ENCODE measurements around the gene HDAC4. TPM values are rescaled to one million over a fixed set of nuclear protein-coding genes. Genes with fewer than 3 reads are reported as not detected.

HDAC4 gene
- total and polyA plus RNA-seq, 10 of the 15 experiments (the other 5 are each of a cell fraction or from before 2014, with no cell fraction given), result 0.22 to 15.7 (median 4.8) TPM

DNA sequence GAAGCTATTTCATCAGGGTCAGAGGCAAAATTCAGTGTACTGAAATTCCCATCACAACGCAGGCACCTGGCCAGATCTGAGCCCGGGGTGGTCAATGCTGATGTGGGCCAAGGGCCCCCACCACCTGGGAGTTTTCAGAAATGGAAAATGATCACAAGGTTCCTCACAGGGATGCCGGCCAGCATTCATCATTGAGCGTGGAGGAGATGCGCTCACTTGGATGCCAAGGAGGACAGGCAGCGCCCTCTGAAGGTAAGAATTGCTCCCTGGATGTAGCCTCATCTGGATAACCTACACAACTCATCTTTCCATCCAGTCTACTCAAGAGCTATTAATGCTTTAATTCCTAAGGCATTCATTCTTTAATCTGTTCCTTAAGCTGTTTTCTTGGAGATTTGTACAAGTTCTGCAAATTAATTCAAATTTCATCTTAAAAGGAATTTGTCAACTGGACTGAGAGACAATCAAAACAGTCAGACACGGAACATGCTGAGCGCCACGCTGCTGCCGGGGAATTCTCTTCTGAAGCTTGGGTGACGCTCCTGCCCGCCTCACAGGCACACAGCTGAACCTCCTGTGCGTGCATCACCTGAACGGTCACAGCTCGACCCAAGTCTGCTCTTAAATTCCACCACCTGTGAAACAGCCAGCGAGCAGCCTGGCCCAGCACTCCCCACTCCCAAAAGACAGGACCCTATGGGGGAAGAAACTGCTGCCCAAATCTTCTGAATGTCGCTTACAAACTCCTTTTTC lies 206.7 kb downstream of the HDAC4 start:
- Histone ChIP-seq H3K27me3 (replicated peaks in 1 of 2; ENCODE audit: control insufficient read depth in 2 of 2, insufficient read depth in 2 of 2, low read length in 1 of 2) (no peaks in the 10 kb centered on the region), H3K4me1 (ENCODE audit: control insufficient read depth, insufficient read depth, low read length) (no peaks in the 10 kb centered on the region), H3K4me3 (no peak overlapping the region), H3K4me2 (ENCODE audit: control insufficient read depth, insufficient read depth) (no peak overlapping the region), H4K20me1 (ENCODE audit: control insufficient read depth, insufficient read depth) (no peaks in the 10 kb centered on the region; the same call in 1 of the 2 replicates), H3K9me3 (replicated peaks; ENCODE audit: control insufficient read depth, insufficient read depth, low read length) (no peaks in the 10 kb centered on the region; the same call in 2 of the 3 replicates), H3K36me3 (ENCODE audit: control insufficient read depth in 2 of 2, insufficient read depth in 2 of 2, low read length in 1 of 2) (peaks cover 0 to 2% of the 10 kb centered on the region in 2 experiments; a peak in 2 of 4 replicates), H3K9ac (ENCODE audit: control insufficient read depth, insufficient read depth, low read length) (no peak overlapping the region), H3K27ac (ENCODE audit: control insufficient read depth, insufficient read depth) (no peak overlapping the region), H3K79me2 (ENCODE audit: control insufficient read depth, insufficient read depth, low read length) (no peaks in the 10 kb centered on the region), H2AFZ (ENCODE audit: control insufficient read depth, low read depth, low read length) (no peak overlapping the region)
- ChIA-PET RAD21 (ENCODE audit: unreplicated experiment) (no interaction called here), CTCF (interaction anchor here (0.6 to 1.6 kb wide), 3 partner anchors 26 to 244 kb away, joined by 3 read pairs; no protein-coding TSS in a partner anchor), SMC1A (ENCODE audit: uncharacterized antibody, unreplicated experiment) (no interaction called here), POLR2A (no interaction called here)
- DNase-seq (ENCODE audit: low read depth, low spot score) (no peak), FAIRE-seq (no peak), ATAC-seq (no peak)
- intact Hi-C loops (cut with micrococcal nuclease; ENCODE audit: unreplicated experiment) (no loop called here), in situ Hi-C loops (cut with MboI) (no loop called here)
- no TSS peak for BruUV-seq (replicated peaks)
- no peak for TF ChIP-seq CHD2 (IDR thresholded peaks at IDR 0.05; ENCODE audit: borderline replicate concordance, low read depth, low read length)
- TF ChIP-seq, protein P1, sequence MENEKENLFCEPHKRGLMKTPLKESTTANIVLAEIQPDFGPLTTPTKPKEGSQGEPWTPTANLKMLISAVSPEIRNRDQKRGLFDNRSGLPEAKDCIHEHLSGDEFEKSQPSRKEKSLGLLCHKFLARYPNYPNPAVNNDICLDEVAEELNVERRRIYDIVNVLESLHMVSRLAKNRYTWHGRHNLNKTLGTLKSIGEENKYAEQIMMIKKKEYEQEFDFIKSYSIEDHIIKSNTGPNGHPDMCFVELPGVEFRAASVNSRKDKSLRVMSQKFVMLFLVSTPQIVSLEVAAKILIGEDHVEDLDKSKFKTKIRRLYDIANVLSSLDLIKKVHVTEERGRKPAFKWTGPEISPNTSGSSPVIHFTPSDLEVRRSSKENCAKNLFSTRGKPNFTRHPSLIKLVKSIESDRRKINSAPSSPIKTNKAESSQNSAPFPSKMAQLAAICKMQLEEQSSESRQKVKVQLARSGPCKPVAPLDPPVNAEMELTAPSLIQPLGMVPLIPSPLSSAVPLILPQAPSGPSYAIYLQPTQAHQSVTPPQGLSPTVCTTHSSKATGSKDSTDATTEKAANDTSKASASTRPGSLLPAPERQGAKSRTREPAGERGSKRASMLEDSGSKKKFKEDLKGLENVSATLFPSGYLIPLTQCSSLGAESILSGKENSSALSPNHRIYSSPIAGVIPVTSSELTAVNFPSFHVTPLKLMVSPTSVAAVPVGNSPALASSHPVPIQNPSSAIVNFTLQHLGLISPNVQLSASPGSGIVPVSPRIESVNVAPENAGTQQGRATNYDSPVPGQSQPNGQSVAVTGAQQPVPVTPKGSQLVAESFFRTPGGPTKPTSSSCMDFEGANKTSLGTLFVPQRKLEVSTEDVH (IDR thresholded peaks at IDR 0.05; ENCODE audit: low read depth, partially characterized antibody), result no peak
- TF ChIP-seq CBX3 (IDR thresholded peaks at IDR 0.05; ENCODE audit: borderline replicate concordance, low read depth), result no peak
- no peak for TF ChIP-seq NFYB (IDR thresholded peaks at IDR 0.05; ENCODE audit: insufficient read depth, low read depth, low read length)
- no peak for TF ChIP-seq STAT1 (conservative IDR thresholded peaks at IDR 0.05)
- TF ChIP-seq, protein P2, sequence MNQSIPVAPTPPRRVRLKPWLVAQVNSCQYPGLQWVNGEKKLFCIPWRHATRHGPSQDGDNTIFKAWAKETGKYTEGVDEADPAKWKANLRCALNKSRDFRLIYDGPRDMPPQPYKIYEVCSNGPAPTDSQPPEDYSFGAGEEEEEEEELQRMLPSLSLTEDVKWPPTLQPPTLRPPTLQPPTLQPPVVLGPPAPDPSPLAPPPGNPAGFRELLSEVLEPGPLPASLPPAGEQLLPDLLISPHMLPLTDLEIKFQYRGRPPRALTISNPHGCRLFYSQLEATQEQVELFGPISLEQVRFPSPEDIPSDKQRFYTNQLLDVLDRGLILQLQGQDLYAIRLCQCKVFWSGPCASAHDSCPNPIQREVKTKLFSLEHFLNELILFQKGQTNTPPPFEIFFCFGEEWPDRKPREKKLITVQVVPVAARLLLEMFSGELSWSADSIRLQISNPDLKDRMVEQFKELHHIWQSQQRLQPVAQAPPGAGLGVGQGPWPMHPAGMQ (IDR thresholded peaks at IDR 0.05; ENCODE audit: borderline replicate concordance), result no peak
- no peak for TF ChIP-seq FOXM1 (IDR thresholded peaks at IDR 0.05; ENCODE audit: low read depth, low read length)
- TF ChIP-seq ZSCAN29 (IDR thresholded peaks at IDR 0.05), result no peak
- no peak for TF ChIP-seq POLR2AphosphoS5 (IDR thresholded peaks at IDR 0.05; ENCODE audit: low read length)
- no peak for TF ChIP-seq EZH2 (IDR thresholded peaks at IDR 0.05; ENCODE audit: borderline replicate concordance, control insufficient read depth, low read depth, low read length)
- no peak for TF ChIP-seq SIX5 (IDR thresholded peaks at IDR 0.05; ENCODE audit: low read depth, low read length, severe bottlenecking)
- no peak for TF ChIP-seq LARP7 (IDR thresholded peaks at IDR 0.05)
- TF ChIP-seq MYB (IDR thresholded peaks at IDR 0.05; ENCODE audit: borderline replicate concordance, low read depth, low read length), result no peak
- TF ChIP-seq POU2F2 (IDR thresholded peaks at IDR 0.05; ENCODE audit: borderline replicate concordance, low read depth, low read length), result no peak
- WGBS (ENCODE audit: insufficient coverage, insufficient replicate concordance, low lambda C conversion rate, missing lambda C conversion rate), result 86% methylated on average over 17 of the region's 17 CpGs

Data from GM12878 (cell line).